Measurements from ENCODE around the gene LENG8. TPM values are rescaled to one million over a fixed set of nuclear protein-coding genes. Genes with fewer than 3 reads are reported as not detected.

The LENG8 gene
- total and polyA plus RNA-seq, 2 of the 13 experiments (the other 11 are each of a cell fraction or from before 2014, with no cell fraction given): 14.3 to 41.9 TPM

GRCh38 chr19:54463531-54464043 lies 14.6 kb downstream of the LENG8 start, which contains the start of gene LENG9 (continued):
- TF ChIP-seq EP300 (IDR thresholded peaks at IDR 0.05; ENCODE audit: low read depth in 2 of 2, low read length in 2 of 2) (no peak), EP300 (CRISPR knock-in tag; IDR thresholded peaks at IDR 0.05; ENCODE audit: borderline replicate concordance) (no peak), MNT (IDR thresholded peaks at IDR 0.05) (no peak), ZNF773 (CRISPR knock-in tag; IDR thresholded peaks at IDR 0.05; ENCODE audit: borderline replicate concordance) (0 out of 2 replicates have a peak, but pooled peaks have one; percentile 40), REST (IDR thresholded peaks at IDR 0.05; ENCODE audit: borderline replicate concordance in 1 of 2, low read depth in 1 of 2, low read length in 2 of 2) (no peak), ZBTB33 (CRISPR knock-in tag; IDR thresholded peaks at IDR 0.05) (no peak), E2F2 (CRISPR knock-in tag; IDR thresholded peaks at IDR 0.05; ENCODE audit: borderline replicate concordance) (0 out of 2 replicates have a peak, but pooled peaks have one; percentile 55), SPEN (CRISPR knock-in tag; IDR thresholded peaks at IDR 0.05; ENCODE audit: low read depth) (peak; percentile 53), ZNF580 (CRISPR knock-in tag; IDR thresholded peaks at IDR 0.05; ENCODE audit: borderline replicate concordance, low read depth) (0 out of 2 replicates have a peak, but pooled peaks have one; percentile 59), ZNF788 (CRISPR knock-in tag; IDR thresholded peaks at IDR 0.05; ENCODE audit: borderline replicate concordance) (peak; percentile 70; the same call in 1 of the 2 replicates), SSRP1 (CRISPR knock-in tag; IDR thresholded peaks at IDR 0.05) (no peak), ZNF260 (CRISPR knock-in tag; IDR thresholded peaks at IDR 0.05; ENCODE audit: borderline replicate concordance, low read depth) (no peak), SOX6 (IDR thresholded peaks at IDR 0.05) (no peak), SOX6 (CRISPR knock-in tag; IDR thresholded peaks at IDR 0.05) (no peak), TFDP2 (CRISPR knock-in tag; IDR thresholded peaks at IDR 0.05) (peak; percentile 45), ZBTB25 (CRISPR knock-in tag; IDR thresholded peaks at IDR 0.05) (peak; percentile 82)

Data from HepG2 (cell line).